ENCODE results near the gene MED27.
"Not testable (repeated sequence)": the region's sequence is repeated elsewhere in the genome, so short reads cannot be mapped to it uniquely, and the experiment has no call there.

GRCh38 chr9:132058226-132058625, 21.4 kb downstream of the MED27 start:
- TF ChIP-seq, protein P1, sequence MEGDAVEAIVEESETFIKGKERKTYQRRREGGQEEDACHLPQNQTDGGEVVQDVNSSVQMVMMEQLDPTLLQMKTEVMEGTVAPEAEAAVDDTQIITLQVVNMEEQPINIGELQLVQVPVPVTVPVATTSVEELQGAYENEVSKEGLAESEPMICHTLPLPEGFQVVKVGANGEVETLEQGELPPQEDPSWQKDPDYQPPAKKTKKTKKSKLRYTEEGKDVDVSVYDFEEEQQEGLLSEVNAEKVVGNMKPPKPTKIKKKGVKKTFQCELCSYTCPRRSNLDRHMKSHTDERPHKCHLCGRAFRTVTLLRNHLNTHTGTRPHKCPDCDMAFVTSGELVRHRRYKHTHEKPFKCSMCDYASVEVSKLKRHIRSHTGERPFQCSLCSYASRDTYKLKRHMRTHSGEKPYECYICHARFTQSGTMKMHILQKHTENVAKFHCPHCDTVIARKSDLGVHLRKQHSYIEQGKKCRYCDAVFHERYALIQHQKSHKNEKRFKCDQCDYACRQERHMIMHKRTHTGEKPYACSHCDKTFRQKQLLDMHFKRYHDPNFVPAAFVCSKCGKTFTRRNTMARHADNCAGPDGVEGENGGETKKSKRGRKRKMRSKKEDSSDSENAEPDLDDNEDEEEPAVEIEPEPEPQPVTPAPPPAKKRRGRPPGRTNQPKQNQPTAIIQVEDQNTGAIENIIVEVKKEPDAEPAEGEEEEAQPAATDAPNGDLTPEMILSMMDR (IDR thresholded peaks at IDR 0.05; ENCODE audit: insufficient read depth, low read length) = not testable (repeated sequence)
- TF ChIP-seq SPI1 (IDR thresholded peaks at IDR 0.05; ENCODE audit: borderline replicate concordance, low read depth) = not testable (repeated sequence)

Measured in HL-60 (cell line).